Measurements from ENCODE around the gene IGFBP5. TPM values are rescaled to one million over a fixed set of nuclear protein-coding genes. Genes with fewer than 3 reads are reported as not detected.
A peak's percentile ranks its signal among the peaks of the same experiment; 100 is the strongest.

The IGFBP5 gene
- polyA plus RNA-seq, 1 donor: 548 TPM

GRCh38 chr2:216687111-216687510 is 8.2 kb downstream of the IGFBP5 start:
- DNase-seq: no peak

DNA sequence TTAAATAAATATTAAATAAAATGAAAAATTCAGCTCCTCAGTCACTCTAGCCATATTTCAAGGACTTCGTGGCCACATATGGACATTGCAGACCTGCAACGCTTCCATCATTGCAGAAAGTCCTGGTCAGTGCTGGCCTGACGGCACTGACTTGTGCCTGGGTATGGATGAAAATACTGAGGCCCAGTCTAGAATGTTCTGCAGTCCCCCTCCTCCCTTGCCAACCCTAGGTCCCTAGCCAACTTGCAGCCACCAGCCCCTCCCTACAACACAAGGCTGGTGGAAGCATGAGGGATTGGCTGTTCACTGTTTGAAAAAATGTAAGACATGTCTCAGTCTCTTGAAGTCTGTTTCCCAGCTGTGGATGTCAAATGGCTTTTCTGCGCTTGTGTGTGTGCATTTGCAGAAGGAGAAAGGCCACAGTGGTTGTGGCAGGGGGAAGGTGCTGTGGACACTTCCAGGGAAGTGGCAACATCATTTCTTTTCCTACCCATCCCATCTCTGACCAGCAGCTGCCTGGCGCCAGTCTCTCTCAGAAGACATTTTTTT is 9.9 kb downstream of the IGFBP5 start:
- DNase-seq: no peak

GRCh38 chr2:216683846-216684245 is 11.5 kb downstream of the IGFBP5 start:
- DNase-seq: no peak

GRCh38 chr2:216681683-216682082 is 13.7 kb downstream of the IGFBP5 start:
- DNase-seq: no peak

GRCh38 chr2:216680951-216681629 is 14.3 kb downstream of the IGFBP5 start:
- DNase-seq: no peak

GRCh38 chr2:216679658-216680024 is 15.7 kb downstream of the IGFBP5 start:
- DNase-seq: peak; percentile 63

DNA sequence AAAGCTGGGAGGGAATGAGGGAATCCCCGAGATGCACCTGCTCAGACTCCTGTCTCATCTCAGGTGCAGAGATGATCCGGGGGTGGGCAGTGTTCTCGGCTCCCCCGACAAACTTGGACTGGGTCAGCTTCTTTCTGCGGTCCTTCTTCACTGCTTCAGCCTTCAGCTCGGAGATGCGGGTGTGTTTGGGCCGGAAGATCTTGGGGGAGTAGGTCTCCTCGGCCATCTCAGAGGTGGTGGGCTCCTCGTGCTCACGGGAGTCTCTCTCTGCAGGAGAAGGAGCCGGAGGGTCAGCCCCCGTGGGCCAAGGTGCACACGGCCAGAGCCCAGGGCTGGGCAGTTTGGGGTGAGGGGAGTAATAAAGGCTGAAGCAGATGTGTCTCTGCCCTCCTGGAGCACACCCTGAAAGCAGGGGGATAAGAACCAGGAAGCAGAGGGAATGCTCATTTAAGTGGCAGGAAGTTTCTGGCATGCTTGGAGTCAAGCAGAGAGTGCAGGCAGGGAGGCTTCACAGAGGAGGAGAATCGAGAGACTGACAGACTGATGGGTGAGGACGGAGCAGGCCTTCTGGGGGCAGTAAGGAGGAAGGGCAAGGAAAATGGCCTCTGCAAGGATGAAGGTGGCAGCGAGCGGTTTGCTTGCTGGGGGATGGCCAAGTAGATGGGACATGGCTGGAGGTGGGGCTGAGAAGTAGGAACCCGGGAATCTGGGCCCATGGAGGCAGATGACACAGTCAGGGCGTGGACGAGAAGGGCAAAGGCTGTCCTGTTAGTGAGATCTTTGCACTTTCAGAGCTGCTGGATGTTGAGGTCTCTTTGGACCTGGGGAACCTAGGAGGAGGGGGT is 16.3 kb downstream of the IGFBP5 start:
- DNase-seq: no peak

GRCh38 chr2:216678098-216678465 is 17.3 kb downstream of the IGFBP5 start:
- DNase-seq: no peak

DNA sequence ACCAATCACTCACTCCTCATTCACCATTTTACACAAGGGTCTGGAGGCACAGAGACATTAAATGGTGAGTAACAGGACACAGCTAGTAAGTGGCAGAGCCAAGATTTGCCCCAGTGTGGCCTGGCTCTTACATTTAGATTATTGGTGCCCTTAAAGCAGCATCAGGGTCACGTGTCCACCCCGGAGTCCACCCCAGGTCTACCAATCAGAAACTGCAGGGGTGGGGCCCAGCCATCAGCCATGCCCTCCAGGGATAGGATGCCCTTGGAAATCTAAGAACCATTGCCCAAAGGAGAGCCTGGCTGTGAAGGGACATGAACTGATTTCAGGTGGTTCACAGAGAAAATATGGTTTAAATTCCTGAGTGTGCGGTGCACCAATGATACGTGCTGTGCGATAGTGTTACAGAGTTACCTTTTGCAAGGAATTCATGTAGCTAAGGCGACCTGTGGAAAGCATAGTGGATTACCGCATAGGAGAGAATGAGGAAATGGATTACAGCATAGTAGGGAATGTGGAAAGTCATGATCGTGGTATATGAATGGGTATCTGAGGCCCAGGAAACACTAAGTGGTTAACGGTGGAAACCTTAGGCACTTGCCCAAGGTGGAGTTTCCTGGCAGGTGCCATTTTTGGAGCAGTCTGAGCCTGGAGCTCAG is 17.8 kb downstream of the IGFBP5 start:
- DNase-seq: no peak

- DNase-seq: no peak
Observed at GRCh38 chr2:216676630-216677029, 18.7 kb downstream of the IGFBP5 start.

- DNase-seq: no peak
Observed at GRCh38 chr2:216674376-216674775, 21.0 kb downstream of the IGFBP5 start.

- no peak for DNase-seq
Observed at GRCh38 chr2:216673609-216674008, 21.7 kb downstream of the IGFBP5 start.

- DNase-seq: no peak
Observed at GRCh38 chr2:216673021-216673420, 22.3 kb downstream of the IGFBP5 start.

DNA sequence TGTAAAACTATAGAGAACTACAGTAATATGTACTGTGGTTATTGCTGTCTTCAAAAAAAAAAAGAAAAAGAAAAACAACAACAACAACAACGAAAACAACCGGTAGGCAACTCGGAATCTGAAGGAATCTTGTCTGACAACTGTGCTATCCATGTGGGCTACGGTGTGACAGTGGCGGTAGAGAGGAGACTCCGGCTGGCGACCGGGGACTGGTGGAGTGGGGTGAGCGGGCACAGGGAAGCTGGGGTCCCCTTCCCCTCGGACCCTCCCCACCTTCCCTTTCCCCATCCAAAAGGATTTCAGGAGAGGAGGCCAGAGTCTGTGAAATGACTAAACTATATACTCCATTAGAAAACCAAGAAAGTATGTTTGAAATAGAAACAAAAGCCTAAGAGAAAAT is 22.9 kb downstream of the IGFBP5 start:
- no peak for DNase-seq

- no peak for DNase-seq
Observed at GRCh38 chr2:216671791-216672343, 23.5 kb downstream of the IGFBP5 start.

DNA sequence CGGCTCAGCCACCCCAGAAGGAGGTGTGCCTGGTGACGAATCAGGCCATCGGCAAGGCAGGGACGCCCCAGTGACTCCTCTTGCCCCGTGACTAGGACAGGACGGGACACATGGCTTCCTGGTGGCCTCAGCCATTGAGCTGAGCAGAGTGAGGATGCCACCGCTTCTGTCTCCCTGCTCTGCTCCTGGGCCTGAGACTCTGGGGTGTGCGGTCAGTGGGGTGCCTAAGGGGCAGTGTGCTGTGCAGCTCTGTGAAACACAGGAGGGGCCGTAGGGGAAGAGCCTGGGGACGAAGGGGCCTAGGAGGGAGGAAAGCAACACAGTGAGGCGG is 24.3 kb downstream of the IGFBP5 start:
- DNase-seq: no peak

- no peak for DNase-seq
Observed at GRCh38 chr2:216670266-216671080, 24.9 kb downstream of the IGFBP5 start.

- DNase-seq: peak; percentile 83
Observed at GRCh38 chr2:216666461-216667233, 28.7 kb downstream of the IGFBP5 start.

- DNase-seq: no peak
Observed at GRCh38 chr2:216665717-216666116, 29.6 kb downstream of the IGFBP5 start.

GRCh38 chr2:216665242-216665641 is 30.1 kb downstream of the IGFBP5 start:
- no peak for DNase-seq

- no peak for DNase-seq
Observed at GRCh38 chr2:216664593-216665034, 30.7 kb downstream of the IGFBP5 start.
